Hematopoietic multipotent progenitor cell treated with erythropoietin and hydrocortisone succinate and interleukin-3 and kit ligand, for 4 days (in vitro differentiated cells): ENCODE data around the gene SNX27.
"Not testable (repeated sequence)": the region's sequence is repeated elsewhere in the genome, so short reads cannot be mapped to it uniquely, and the experiment has no call there.

Source experiments
- DNase-seq: peaks from one replicate; pipeline ENCODE4 v3.0.0-alpha.2; 2015

The SNX27 gene

DNA sequence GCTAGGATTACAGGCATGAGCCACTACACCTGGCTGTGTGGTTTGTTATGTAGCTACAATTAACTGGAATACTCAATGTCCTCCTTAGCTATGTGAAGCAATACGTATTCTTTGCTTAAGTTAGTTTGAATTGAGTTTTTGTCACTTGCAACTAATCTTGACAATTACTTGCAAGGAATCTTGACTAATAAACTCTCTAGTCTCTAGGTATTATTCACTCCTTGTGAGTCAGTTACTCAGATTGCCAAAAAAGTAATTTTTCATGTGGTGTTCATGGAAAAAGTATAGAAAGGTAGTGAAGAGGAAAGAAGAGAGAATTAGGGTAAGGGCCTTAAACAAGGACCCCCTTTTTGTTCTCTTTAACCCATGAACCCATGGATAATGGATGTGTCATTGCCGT, 7.6 kb upstream of the SNX27 start:
- DNase-seq, result no peak

DNA sequence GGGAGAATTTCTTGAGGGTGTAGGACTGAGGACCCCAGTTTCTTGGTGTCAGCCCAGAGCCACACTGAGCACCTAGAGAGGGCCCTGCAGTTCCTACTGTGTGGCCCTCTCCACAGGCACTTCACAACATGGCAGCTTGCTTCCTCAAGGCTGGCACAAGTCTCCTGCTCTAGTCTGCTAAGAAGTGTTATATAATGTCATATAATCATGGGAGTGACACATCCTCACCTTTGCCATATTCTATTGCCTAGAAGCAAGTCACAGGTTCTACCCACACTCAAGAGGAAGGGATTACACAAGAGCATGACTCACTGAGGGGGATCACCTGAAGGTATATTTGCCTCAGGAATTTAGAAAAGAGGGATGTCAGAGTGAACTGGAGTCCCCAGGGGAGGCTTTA, 5.5 kb upstream of the SNX27 start:
- no peak for DNase-seq

GRCh38 chr1:151606857-151607256, 5.0 kb upstream of the SNX27 start:
- no peak for DNase-seq

- no peak for DNase-seq
Measured at GRCh38 chr1:151610142-151610541, 1.7 kb upstream of the SNX27 start.

DNA sequence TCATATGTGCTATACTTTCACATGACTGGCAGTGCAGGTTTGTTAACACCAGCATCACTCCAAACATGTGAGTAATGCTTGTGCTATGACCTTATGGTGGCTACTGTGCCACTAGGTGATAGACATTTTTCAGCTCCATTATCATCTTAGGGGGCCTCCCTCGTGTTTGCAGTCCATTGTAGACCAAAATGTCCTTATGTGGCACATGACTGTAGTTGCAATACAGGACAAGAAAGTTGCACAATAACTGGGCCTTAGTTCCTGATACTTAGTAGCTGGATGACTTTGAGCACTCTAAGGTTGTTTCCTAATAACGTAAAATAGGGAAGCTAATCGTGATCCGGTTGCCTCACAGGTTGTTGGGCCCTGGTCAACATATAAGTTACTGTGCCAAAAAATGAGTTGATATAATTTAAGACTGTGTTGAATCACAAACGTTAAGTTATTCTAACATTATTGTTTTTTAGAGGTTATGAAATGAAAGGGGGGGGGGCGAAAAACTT, 511 bp upstream of the SNX27 start:
- DNase-seq, result peak; percentile 90

- peak; percentile 62 for DNase-seq
Measured at GRCh38 chr1:151612501-151613281, 841 bp downstream of the SNX27 start.

DNA sequence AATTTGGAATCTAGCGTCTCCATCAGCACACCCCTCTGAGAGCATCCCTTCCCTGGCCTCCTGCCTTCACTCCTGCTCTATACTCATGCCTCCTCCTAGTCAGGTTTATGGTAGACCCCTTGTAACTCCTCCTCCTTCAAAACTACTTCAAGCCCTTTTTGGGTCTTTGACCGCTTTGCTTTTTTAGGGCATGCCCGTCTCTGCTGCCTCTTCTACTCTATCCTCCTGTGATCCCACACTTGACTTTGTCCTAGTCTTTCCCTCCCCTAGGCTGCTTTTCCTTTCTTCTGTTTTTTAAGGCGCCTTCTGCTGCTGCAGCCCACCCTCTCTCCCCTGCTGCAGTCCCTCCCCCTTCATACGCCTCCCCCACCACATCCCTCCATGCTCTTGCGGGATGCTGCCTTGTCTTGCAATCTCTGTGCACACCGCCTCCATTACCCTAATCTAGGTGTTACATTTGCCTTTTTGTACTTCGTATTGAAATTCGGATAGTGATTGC, 1.5 kb downstream of the SNX27 start:
- peak; percentile 20 for DNase-seq

- no peak for DNase-seq
Measured at GRCh38 chr1:151615711-151616504, 4.1 kb downstream of the SNX27 start.

DNA sequence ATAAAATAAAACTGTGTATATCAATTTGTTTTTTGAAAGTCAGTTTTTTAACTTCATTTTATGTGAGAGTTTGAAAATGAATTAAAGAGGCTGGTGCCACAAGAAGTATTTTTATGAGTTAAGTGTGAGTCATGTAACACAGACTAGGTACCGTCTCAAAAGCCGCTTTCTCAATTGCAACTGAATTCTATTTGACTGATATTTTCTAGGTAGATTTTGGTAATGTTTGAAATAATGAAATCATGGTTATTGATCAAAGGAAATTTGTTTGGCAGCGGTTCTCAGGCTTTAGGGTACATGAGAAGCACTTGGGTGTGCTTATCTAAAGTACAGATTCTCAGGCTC, 4.6 kb downstream of the SNX27 start:
- no peak for DNase-seq

GRCh38 chr1:151618003-151618402, 6.2 kb downstream of the SNX27 start:
- DNase-seq, result no peak

DNA sequence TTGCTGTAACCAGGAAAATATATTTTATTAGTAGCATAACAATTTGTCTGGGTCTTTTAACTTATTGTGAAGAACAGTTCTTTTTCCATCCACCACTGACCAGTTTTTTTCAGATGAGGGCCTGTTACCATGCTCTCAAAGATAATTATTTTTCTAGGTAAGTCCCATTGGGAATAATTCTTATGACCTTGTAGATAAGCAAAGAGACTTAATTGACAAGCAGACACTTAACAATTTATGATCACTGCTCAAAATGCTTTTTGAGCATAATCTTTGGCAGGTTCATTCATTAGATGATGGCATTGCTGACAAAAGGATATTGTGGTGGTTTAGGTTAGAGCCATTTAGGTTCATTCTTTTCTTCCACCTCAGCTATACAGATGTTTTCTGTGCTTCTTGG, 6.6 kb downstream of the SNX27 start:
- no peak for DNase-seq

DNA sequence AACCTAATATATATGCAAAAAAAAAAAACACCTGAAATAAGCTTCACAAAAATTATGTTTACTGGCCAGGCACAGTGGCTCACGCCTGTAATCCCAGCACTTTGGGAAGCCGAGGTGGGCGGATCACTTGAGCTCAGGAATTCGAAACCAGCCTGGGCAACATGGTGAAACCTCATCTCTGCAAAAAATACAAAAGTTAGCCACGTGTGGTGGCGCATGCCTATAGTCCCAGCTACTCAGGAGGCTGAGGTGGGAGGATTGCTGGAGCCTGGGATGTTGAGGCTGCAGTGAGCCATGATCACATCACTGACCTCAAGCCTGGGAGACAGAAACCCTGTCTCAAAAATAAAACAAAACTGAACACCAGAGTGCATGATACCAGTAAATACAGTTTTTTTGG, 7.1 kb downstream of the SNX27 start:
- not testable (repeated sequence) for DNase-seq

DNA sequence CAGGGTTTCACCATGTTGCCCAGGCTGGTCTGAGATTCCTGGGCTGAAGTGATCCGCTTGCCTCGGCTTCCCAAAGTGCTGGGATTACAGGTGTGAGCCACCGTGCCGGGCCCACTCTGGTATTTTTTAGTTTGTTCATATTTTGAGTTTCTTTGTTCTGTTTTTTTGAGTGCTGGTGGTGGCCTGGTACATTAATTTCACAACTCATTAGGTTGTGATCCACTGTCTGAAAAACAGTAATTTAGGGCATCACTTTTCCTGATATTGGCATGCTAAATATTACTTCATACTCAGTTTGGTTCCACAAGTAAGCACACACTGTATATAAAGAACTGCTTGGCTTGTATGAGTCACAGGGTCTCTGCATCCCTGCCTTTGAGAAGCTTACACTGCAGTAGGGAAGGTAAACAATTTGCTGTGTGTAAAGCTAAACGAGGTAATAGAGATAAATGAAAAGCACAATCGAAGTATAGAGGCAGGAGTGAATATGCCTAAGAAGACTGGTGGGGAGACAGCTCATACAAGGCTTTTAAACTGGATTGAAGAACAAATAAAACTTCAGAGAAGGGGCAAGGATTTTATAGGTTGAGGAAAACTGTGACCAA, 7.7 kb downstream of the SNX27 start:
- DNase-seq, result no peak

- peak; percentile 25 for DNase-seq
Measured at GRCh38 chr1:151620286-151620685, 8.4 kb downstream of the SNX27 start.

GRCh38 chr1:151621351-151621750, 9.5 kb downstream of the SNX27 start:
- DNase-seq, result no peak

- DNase-seq, result no peak
Measured at GRCh38 chr1:151624783-151625182, 12.9 kb downstream of the SNX27 start.

DNA sequence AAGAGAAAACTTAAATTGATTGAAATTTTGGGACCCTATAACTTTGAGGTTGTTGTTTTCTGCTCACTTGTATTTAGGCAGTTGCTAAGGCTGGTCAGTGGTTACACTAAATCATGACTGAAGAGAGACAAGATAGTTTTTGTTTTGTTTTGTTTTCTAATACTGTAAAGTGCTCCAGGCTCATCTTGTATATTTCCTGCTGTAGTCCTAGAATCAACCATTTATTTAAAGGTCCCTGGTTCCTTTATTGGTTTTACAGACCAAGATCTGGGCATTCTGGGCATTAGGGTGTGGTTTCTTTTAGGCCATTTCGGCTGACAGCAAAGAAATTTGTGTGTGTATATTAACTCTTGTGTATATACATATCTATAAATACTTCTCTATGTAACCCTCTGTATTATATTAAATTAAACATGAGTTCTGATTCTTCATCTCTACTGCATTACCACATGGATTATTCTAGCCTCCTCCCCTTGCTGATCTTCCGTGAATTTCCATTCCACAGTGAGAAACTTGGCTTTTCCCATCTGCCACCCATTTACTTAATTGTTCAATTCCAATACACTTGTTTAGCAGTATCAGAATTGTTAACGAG, 15.0 kb downstream of the SNX27 start:
- no peak for DNase-seq

- no peak for DNase-seq
Measured at GRCh38 chr1:151629278-151629677, 17.4 kb downstream of the SNX27 start.

GRCh38 chr1:151635479-151636072, 23.7 kb downstream of the SNX27 start:
- DNase-seq, result no peak

DNA sequence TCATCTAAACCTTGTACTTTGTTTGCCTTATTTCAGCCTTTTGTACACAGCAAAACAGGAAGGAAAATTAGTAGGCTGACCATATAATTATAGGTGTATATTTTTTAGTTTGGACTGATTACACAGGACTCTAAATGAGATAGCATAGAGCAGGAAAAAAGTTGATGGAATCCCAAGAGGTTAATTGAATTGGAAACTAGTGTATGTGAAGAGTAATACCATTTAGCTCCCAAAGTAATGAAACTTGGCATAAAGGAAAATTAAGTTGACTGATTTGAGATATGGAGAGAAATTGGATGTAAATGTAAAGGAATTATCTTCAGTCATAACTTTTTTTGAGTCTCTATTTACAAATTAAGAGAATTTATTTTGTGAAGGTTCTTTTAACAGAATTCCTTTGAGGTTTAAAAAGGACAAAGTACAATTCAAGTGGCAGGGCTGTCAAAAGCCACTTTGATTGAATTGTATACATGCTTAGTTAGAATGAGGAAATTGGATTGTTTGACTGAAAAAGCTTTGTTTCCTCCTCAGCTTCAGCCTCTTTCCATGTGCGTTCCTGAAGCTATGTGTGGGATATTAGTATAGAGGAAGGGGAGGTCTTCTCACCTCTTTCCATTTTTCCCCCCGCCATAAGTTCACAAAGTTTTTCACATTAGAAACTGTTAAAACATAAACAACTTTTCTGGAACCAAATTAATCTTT, 26.4 kb downstream of the SNX27 start:
- DNase-seq, result no peak

DNA sequence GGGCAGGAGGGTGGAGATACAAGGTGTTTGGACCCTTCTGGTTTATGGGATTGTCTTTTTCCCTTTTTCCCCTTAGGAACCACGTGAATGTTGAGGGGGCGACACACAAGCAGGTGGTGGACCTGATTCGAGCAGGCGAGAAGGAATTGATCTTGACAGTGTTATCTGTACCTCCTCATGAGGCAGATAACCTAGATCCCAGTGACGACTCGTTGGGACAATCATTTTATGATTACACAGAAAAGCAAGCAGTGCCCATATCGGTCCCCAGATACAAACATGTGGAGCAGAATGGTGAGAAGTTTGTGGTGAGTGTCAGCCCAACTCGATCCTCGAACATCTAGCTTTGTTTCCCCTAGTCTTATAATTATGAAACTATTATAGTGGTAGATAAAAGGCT, 27.0 kb downstream of the SNX27 start:
- no peak for DNase-seq

- no peak for DNase-seq
Measured at GRCh38 chr1:151639466-151639865, 27.6 kb downstream of the SNX27 start.
